SK-N-SH treated with all-trans-retinoic acid at 6 μM for 48 hours (cell line): ENCODE data around the gene CPEB1.

Source experiments
- ARNTL ChIP-seq: fragments of 450-650 bp; formaldehyde crosslinking; IDR thresholded peaks from 2 replicates; pipeline ENCODE4 v1.5.0; 2020; ENCODE audit warnings: low read depth, mild to moderate bottlenecking, moderate library complexity, borderline replicate concordance
- CSDC2 ChIP-seq: fragments of 250-450 bp; sonication (Bioruptor Pico); IDR thresholded peaks from 2 replicates; pipeline ENCODE4 v1.5.0; 2020; ENCODE audit warnings: mild to moderate bottlenecking, moderate library complexity
- ESRRG ChIP-seq: fragments of 250-450 bp; sonication (Bioruptor Pico); IDR thresholded peaks from 2 replicates; pipeline ENCODE4 v1.6.1; 2021; ENCODE audit warnings: mild to moderate bottlenecking
- ISL1 ChIP-seq: fragments of 250-450 bp; sonication (Bioruptor Pico); IDR thresholded peaks from 2 replicates; pipeline ENCODE4 v2.1.2; 2022; ENCODE audit warnings: mild to moderate bottlenecking, moderate library complexity
- OSR1 ChIP-seq: fragments of 250-450 bp; sonication (Bioruptor Pico); IDR thresholded peaks from 2 replicates; pipeline ENCODE4 v1.8.0; 2022; ENCODE audit warnings: moderate library complexity, mild to moderate bottlenecking, inconsistent platforms
- PATZ1 ChIP-seq: fragments of 250-450 bp; sonication (Bioruptor Pico); IDR thresholded peaks from 2 replicates; pipeline ENCODE4 v1.8.0; 2020; ENCODE audit warnings: mild to moderate bottlenecking, moderate library complexity, borderline replicate concordance
- RARB ChIP-seq: fragments of 250-450 bp; sonication (Bioruptor Pico); IDR thresholded peaks from 2 replicates; pipeline ENCODE4 v1.8.0; 2021; ENCODE audit warnings: mild to moderate bottlenecking, moderate library complexity
- SNAI2 ChIP-seq: fragments of 250-450 bp; sonication (Bioruptor Pico); IDR thresholded peaks from 2 replicates; pipeline ENCODE4 v1.5.0; 2020; ENCODE audit warnings: mild to moderate bottlenecking, moderate library complexity
- ZC3H10 ChIP-seq: fragments of 250-450 bp; sonication (Bioruptor Pico); IDR thresholded peaks from 2 replicates; pipeline ENCODE4 v1.5.1; 2021; ENCODE audit warnings: mild to moderate bottlenecking, moderate library complexity
- ZFP3 ChIP-seq: fragments of 250-450 bp; sonication (Bioruptor Pico); IDR thresholded peaks from 2 replicates; pipeline ENCODE4 v1.5.0; 2020; ENCODE audit warnings: mild to moderate bottlenecking, moderate library complexity
- ZFP30 ChIP-seq: fragments of 450-650 bp; formaldehyde crosslinking; IDR thresholded peaks from 2 replicates; pipeline ENCODE4 v1.5.0; 2022; ENCODE audit warnings: mild to moderate bottlenecking, moderate library complexity
- ZNF70 ChIP-seq: fragments of 450-650 bp; formaldehyde crosslinking; IDR thresholded peaks from 2 replicates; pipeline ENCODE4 v1.5.0; 2020; ENCODE audit warnings: mild to moderate bottlenecking, moderate library complexity
- ZNF8 ChIP-seq: fragments of 450-650 bp; formaldehyde crosslinking; IDR thresholded peaks from 2 replicates; pipeline ENCODE4 v1.5.0; 2020; ENCODE audit warnings: mild to moderate bottlenecking, moderate library complexity

GRCh38 chr15:82625136-82625535 is 22.0 kb downstream of the CPEB1 start:
- TF ChIP-seq ZNF70 (CRISPR knock-in tag): no peak
- no peak for TF ChIP-seq ISL1 (CRISPR knock-in tag)
- no peak for TF ChIP-seq OSR1 (CRISPR knock-in tag)
- no peak for TF ChIP-seq SNAI2 (CRISPR knock-in tag)
- TF ChIP-seq CSDC2: no peak
- no peak for TF ChIP-seq PATZ1 (CRISPR knock-in tag)
- TF ChIP-seq ZC3H10 (CRISPR knock-in tag): no peak
- TF ChIP-seq ZFP30 (CRISPR knock-in tag): no peak
- TF ChIP-seq ZNF8 (CRISPR knock-in tag): no peak
- no peak for TF ChIP-seq ESRRG (CRISPR knock-in tag)
- TF ChIP-seq ZFP3: no peak
- TF ChIP-seq ARNTL: no peak
- no peak for TF ChIP-seq RARB (CRISPR knock-in tag)
